Smooth muscle cell (in vitro differentiated cells): ENCODE results near the gene MYO9A. TPM values are rescaled to one million over a fixed set of nuclear protein-coding genes. Genes with fewer than 3 reads are reported as not detected.

Source experiments
- DNase-seq: peaks from one replicate; lab custom pipeline; 2025; ENCODE audit not compliant: unreplicated experiment; lab: John Stamatoyannopoulos, UW
- H2AFZ ChIP-seq: fragments of 200-600 bp; sonication (generic); 2 replicates; pipeline ENCODE4 v1.6.0; 2016; ENCODE audit warnings: antibody characterized with exemption, low read depth, mild to moderate bottlenecking
- H3F3A ChIP-seq: fragments of 200-600 bp; sonication (generic); 2 replicates; pipeline ENCODE4 v1.6.0; 2017; ENCODE audit warnings: antibody characterized with exemption, low read depth
- H3K27ac ChIP-seq: fragments of 200-600 bp; sonication (generic); 2 replicates; pipeline ENCODE4 v1.5.1; 2016; ENCODE audit warnings: low read depth, mild to moderate bottlenecking
- H3K27me3 ChIP-seq: fragments of 200-600 bp; sonication (generic); 2 replicates; pipeline ENCODE4 v1.6.1; 2016; ENCODE audit warnings: low read depth, mild to moderate bottlenecking
- H3K36me3 ChIP-seq: fragments of 200-600 bp; sonication (generic); 2 replicates; pipeline ENCODE4 v1.5.1; 2016; ENCODE audit warnings: low read depth
- H3K4me1 ChIP-seq: fragments of 200-600 bp; sonication (generic); 2 replicates; pipeline ENCODE4 v1.5.1; 2016; ENCODE audit warnings: low read depth
- H3K4me2 ChIP-seq: fragments of 200-600 bp; sonication (generic); 2 replicates; pipeline ENCODE4 v1.6.0; 2016; ENCODE audit warnings: mild to moderate bottlenecking
- H3K4me3 ChIP-seq: fragments of 200-600 bp; sonication (generic); 2 replicates; pipeline ENCODE4 v1.5.1; 2016; ENCODE audit warnings: mild to moderate bottlenecking
- H3K79me2 ChIP-seq: fragments of 200-600 bp; sonication (generic); 2 replicates; pipeline ENCODE4 v1.6.0; 2016; ENCODE audit warnings: low read depth, mild to moderate bottlenecking
- H3K9ac ChIP-seq: fragments of 200-600 bp; sonication (generic); 2 replicates; pipeline ENCODE4 v1.6.0; 2016; ENCODE audit warnings: low read depth
- H3K9me3 ChIP-seq: fragments of 200-600 bp; sonication (generic); replicated peaks from 2 replicates; pipeline ENCODE4 v1.5.1; 2016; ENCODE audit warnings: low read depth
- H4K20me1 ChIP-seq: fragments of 200-600 bp; sonication (generic); 2 replicates; pipeline ENCODE4 v1.6.0; 2016; ENCODE audit warnings: low read depth
- CTCF ChIP-seq: fragments of 200-600 bp; sonication (generic); IDR thresholded peaks from 2 replicates; pipeline ENCODE4 v1.5.1; 2017; ENCODE audit warnings: borderline replicate concordance, mild to moderate bottlenecking, antibody characterized with exemption; ENCODE audit not compliant: insufficient read depth, poor library complexity, severe bottlenecking
- WGBS: methylation state at CpG from one replicate; pipeline ENCODE4 v1.1.7; 2016; ENCODE audit warnings: low lambda C conversion rate; 5-methylcytosine and 5-hydroxymethylcytosine counted together
- polyA plus RNA-seq: library from polyadenylated mRNA; unstranded; fragments of >200 nt; fragmentation: Nextera tagmentation; extraction: Ambion mirVana; gene quantifications from 2 replicates; pipeline ENCODE4 v1.2.1, GENCODE V29; 2016
- total RNA-seq: library from RNA; depleted of rRNA; stranded (reverse); fragments of >200 nt; gene quantifications from 2 replicates; pipeline ENCODE4 v1.2.3, GENCODE V29; 2014

Gene MYO9A
- total and polyA plus RNA-seq, 2 experiments from 2014 or later, result 10.7 to 36.9 TPM

GRCh38 chr15:72092006-72092405 lies 25.9 kb downstream of the MYO9A start:
- no peak for DNase-seq
- Histone ChIP-seq H2AFZ (no peak overlapping the region), H3K27ac (no peak overlapping the region), H3F3A (no peaks in the 10 kb centered on the region), H3K9me3 (no peaks in the 10 kb centered on the region), H4K20me1 (peaks cover 68% of the 10 kb centered on the region), H3K4me2 (no peak overlapping the region), H3K27me3 (no peaks in the 10 kb centered on the region), H3K36me3 (no peaks in the 10 kb centered on the region), H3K9ac (no peak overlapping the region), H3K79me2 (peaks cover 44% of the 10 kb centered on the region), H3K4me3 (no peak overlapping the region), H3K4me1 (no peaks in the 10 kb centered on the region)
- no peak for TF ChIP-seq CTCF
- WGBS, result 93% methylated on average over 3 of the region's 3 CpGs

GRCh38 chr15:72086920-72087648 lies 30.9 kb downstream of the MYO9A start:
- no peaks in the 10 kb centered on the region for H3K9me3 ChIP-seq
- H3K27ac ChIP-seq, result no peak overlapping the region
- no peak for DNase-seq
- no peaks in the 10 kb centered on the region for H3K4me1 ChIP-seq
- WGBS, result over 99% methylated on average over 9 of the region's 9 CpGs
- H2AFZ ChIP-seq, result no peak overlapping the region
- no peaks in the 10 kb centered on the region for H3F3A ChIP-seq
- no peak for TF ChIP-seq CTCF
- no peaks in the 10 kb centered on the region for H3K36me3 ChIP-seq
- no peak overlapping the region for H3K4me3 ChIP-seq
- no peak overlapping the region for H3K4me2 ChIP-seq
- H4K20me1 ChIP-seq, result peaks cover 53% of the 10 kb centered on the region
- no peaks in the 10 kb centered on the region for H3K27me3 ChIP-seq
- H3K79me2 ChIP-seq, result peaks cover 29% of the 10 kb centered on the region
- no peak overlapping the region for H3K9ac ChIP-seq

GRCh38 chr15:72086010-72086697 lies 31.8 kb downstream of the MYO9A start:
- no peak for TF ChIP-seq CTCF
- H3F3A ChIP-seq, result no peaks in the 10 kb centered on the region
- no peak overlapping the region for H3K4me3 ChIP-seq
- peaks cover 44% of the 10 kb centered on the region for H4K20me1 ChIP-seq
- no peak overlapping the region for H3K4me2 ChIP-seq
- peaks cover 19% of the 10 kb centered on the region for H3K79me2 ChIP-seq
- no peak overlapping the region for H2AFZ ChIP-seq
- no peaks in the 10 kb centered on the region for H3K36me3 ChIP-seq
- no peak overlapping the region for H3K9ac ChIP-seq
- H3K27ac ChIP-seq, result no peak overlapping the region
- DNase-seq, result no peak
- no peaks in the 10 kb centered on the region for H3K27me3 ChIP-seq
- WGBS, result 98% methylated on average over 11 of the region's 11 CpGs
- no peaks in the 10 kb centered on the region for H3K9me3 ChIP-seq
- H3K4me1 ChIP-seq, result no peaks in the 10 kb centered on the region

GRCh38 chr15:72082176-72082575 lies 35.8 kb downstream of the MYO9A start:
- DNase-seq, result no peak
- H4K20me1 ChIP-seq, result peaks cover 31% of the 10 kb centered on the region
- no peak overlapping the region for H2AFZ ChIP-seq
- peaks cover 17% of the 10 kb centered on the region for H3K79me2 ChIP-seq
- no peak overlapping the region for H3K4me2 ChIP-seq
- H3K9me3 ChIP-seq, result no peaks in the 10 kb centered on the region
- WGBS, result 15% methylated on average over 1 of the region's 1 CpG
- H3K4me3 ChIP-seq, result no peak overlapping the region
- no peaks in the 10 kb centered on the region for H3K36me3 ChIP-seq
- no peaks in the 10 kb centered on the region for H3K27me3 ChIP-seq
- no peak overlapping the region for H3K27ac ChIP-seq
- TF ChIP-seq CTCF, result no peak
- no peaks in the 10 kb centered on the region for H3F3A ChIP-seq
- H3K4me1 ChIP-seq, result no peaks in the 10 kb centered on the region
- H3K9ac ChIP-seq, result no peak overlapping the region
